ENCODE results near the gene SPACA6.

The SPACA6 gene

DNA sequence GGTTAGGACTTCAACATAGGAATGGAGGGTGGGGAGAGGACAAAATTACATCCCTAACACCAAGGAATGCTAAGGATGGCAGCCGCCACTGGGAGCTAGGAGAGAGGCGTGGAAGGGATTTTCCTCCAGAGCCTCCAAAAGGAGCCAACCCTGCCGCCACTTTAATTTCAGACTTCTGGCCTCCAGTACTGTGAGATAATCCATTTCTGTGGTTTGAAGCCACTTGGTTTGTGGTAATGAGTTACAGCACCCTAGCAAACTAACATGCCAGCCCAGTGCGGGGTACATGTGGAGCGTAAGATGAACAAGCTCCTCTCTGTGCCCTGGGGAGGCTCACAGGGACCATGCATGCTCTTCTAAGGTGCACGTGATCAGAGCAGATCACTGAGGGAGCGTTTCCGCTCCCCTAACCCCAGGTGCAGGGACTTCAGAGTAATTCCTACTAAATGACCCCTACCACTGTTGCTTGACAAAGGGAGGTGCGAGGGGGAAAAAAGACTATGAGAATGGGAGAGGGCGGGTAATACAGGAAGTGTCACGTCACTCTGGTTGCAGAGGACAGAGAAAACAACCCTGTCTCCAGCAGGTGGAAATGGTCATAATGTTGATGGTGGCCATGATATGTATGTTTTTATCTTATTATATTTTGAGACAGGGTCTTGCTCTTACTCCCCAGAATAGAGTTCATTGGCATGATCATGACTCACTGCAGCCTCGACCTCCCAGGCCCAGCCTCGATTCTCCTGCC, 46.5 kb downstream of the SPACA6 start:
- DNase-seq, result no peak

DNA sequence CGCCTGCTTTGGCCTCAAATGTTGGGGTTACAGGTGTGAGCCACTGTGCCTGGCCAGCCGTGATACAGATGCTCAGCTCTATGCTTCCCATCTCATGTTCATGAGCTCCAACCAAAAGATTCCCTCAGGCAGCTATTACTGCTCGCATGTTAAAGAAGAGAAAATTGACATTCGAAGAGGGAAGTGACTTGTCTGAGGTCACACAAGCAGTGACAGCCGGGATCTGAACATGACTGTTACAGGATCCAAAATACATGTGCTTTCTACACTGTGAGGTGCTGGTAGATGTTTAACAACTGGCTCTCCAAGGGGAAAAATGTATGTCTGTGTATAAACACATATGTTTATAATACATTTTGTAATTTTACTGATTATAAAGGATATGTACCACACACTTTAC, 47.2 kb downstream of the SPACA6 start:
- no peak for DNase-seq

DNA sequence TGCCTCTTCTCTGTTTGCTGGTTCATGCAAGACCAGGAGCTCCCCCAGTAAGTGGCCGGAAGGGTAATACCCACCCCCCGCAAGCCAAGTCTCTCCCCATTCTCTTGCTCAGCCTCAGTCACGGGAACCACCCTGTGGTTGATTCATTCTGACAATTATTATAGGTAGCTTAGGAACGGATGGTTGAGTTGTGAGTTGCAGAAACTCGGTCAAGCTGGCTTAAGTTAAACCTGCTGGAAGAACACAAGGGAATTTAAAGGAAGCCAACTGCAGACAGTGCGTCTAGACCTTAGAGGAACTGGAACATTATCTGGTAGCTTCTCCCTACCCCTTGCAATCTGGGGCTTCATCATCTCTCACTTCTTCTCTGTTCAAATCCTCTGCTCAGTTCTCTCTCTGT, 49.7 kb downstream of the SPACA6 start:
- DNase-seq, result no peak

DNA sequence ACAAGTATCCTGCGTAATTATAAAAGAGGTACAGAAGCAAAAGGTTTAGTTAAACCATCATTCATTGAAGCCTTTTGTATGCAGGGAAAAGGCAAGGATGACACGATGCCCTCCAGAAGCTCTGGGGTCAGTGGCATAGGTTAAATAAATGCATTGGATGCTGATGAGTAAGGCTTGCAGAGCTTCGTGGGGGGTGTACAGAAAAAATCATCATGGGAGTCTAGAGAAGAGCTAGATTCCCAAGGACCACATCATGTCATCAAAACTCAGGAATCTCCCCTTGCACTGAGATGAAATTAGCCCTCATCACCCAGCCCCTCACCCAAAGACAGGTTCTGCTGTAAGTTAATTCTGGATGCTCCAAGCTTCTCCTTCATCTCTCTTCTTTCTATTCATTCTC, 50.3 kb downstream of the SPACA6 start:
- no peak for DNase-seq

DNA sequence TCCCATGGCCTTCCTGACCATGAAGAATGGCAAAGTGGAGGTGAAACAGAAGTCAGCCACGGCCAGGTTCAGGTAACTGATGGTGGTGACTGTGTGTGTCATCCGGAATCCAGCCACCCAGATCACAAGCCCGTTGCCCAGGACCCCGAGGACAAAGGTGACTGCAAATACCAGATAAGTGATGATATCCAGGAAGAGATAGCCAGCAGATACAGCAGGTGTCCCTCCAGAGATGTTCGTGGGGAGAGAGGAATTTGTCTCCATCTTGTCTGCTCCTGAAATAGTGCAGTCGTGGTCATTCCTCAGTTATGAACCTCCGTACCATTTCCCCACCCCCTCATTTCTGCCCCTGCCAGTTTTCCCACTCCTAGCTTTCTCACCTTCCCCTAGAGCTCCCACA, 53.6 kb downstream of the SPACA6 start:
- no peak for DNase-seq

DNA sequence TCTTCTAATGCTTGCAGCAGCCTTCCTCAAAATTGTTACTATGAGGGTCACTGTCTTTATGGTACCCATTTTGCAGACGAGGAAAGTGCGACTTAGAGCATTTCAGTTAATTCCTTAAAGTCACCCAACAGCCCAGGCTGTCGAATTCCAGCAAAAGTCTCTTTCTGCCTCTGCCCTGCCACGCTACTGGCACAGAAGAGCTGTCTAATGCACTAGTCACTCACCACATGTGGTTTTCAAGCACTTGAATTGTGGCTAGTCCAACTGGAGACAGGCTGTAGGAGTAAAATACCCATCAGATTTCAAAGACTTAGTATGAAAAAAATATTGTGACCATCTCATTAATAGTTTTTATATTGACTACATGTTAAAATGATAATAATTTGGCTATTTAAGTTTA, 56.8 kb downstream of the SPACA6 start:
- DNase-seq, result no peak

DNA sequence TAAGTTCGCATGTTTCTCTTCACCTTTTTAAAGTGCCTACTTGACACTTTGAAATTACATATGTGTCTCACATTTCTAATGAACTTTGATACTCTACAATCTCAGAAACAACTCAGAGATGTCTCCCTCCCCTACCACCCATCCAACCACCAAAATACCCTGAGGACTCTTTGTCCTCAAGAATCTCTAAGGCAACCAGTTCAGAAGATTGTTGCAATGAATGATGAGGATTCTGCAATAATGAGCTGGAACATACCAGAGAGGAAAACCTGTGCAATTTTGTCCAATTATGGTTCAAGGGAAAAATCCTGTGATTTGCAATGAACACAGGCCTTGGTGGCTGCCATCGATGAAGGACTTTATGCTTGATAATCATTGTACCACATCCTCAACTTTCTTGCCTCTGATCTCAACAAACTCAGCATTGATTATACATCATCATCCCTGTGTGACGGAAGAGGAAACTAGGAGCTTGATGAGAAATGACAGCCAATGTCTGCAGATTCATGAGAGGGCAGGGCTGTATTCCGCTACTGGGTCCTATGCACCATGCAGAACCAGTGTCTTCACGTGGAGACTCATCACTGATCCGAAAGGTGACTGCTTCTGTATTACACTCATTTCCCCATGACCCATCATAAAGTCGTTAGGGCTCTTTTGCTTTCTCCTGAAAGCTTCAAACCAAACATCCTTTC, 57.4 kb downstream of the SPACA6 start:
- no peak for DNase-seq

DNA sequence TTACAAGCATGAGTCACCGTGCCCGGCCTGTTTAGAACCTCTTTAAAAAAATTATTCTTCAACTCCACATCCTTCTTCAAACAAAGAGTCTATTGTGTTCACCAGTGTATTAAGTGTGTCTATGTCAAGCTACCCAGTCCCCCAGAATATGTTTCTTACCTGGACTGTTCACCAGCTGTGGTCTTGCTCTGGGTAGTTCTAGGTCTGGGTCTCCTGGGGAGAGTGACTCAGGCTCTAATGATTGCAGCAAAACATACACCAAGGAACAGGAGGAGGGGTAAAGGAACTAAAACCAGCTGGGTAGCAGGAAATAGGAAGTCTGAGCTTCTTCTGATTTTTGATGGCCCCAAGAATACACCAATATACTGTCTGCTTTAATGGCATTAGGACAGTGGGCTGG, 58.5 kb downstream of the SPACA6 start, which contains the start of gene FPR1:
TSS of gene FPR1 (minus strand) at position 224 of the 400 bp plus-strand sequence. CDS start 4,884 bp downstream, outside the sequence.
- no peak for DNase-seq

DNA sequence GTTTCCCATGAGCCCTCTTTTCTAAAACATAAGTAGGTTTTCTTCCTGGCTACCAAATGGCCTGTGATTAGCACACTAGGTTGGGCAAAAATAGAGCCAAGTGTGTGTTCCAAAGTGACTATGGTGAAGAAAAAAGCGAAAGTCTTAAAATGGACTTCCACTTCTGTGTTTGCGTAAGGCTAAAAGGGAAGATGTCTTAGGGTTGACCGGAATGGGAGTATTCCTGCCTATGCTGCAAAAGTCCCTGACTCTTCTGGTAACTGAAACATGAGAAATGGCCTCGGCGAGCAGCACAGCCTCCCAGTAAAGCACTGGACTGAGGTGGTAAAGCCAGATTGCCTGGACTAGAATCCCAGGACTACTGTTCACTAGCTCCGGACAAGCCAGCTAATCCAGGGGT, 61.0 kb downstream of the SPACA6 start:
- no peak for DNase-seq

DNA sequence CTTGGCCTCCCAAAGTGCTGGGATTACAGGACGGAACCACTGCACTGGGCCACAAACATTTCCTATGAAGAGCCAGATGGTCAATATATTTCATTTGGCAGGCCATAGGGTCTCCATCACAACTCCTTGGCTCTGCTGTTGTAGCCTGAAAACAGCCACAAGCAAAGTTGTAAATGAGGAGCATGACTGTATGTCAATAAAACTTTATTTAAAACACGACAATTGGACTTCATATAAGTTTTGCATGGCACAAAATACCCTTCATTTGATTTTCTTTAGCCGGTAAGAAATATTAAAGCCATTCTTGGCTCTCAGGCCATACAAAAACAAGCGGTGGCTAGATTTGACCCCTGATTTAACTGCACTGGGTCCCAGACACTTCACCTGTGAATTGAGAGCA, 61.6 kb downstream of the SPACA6 start:
- no peak for DNase-seq
